B cell (primary cell): ENCODE results near the gene DNAJC21. TPM values are rescaled to one million over a fixed set of nuclear protein-coding genes. Genes with fewer than 3 reads are reported as not detected.

Experiments
- ATAC-seq: fragments of 200-7000 bp; cut with Tn5 transposase; one replicate; pipeline ENCODE4 v1.10.0; 2021; ENCODE audit warnings: low read depth, mild to moderate bottlenecking, moderate number of reproducible peaks, moderate library complexity
- CTCF ChIA-PET: fragments of 350-600 bp; sonication (Branson Sonifier 250); formaldehyde crosslinking; loops from one replicate; lab custom pipeline; 2021; ENCODE audit warnings: antibody characterized with exemption, inconsistent platforms; lab: Charles Lee
- POLR2A ChIA-PET: fragments of 350-600 bp; sonication (Branson Sonifier 250); formaldehyde crosslinking; loops from one replicate; lab custom pipeline; 2021; ENCODE audit warnings: antibody characterized with exemption; lab: Charles Lee
- DNase-seq: peaks from one replicate; pipeline ENCODE4 v3.0.0; 2013
- H2AFZ ChIP-seq: 2 replicates; pipeline ENCODE4 v1.6.1; 2012; ENCODE audit warnings: mild to moderate bottlenecking, low read depth, low read length; ENCODE audit not compliant: insufficient read depth, poor library complexity, severe bottlenecking
- H3K27ac ChIP-seq, 2 donors: 1 replicate in 1 of 2; 2 replicates in 1 of 2; pipeline ENCODE4 v1.5.1; 2012 to 2013; ENCODE audit warnings: low read length in 2 of 2, mild to moderate bottlenecking in 2 of 2, moderate library complexity in 1 of 2
- H3K27me3 ChIP-seq, 4 experiments: fragments of 200-600 bp in 1 of 4; sonication (generic) in 1 of 4; replicated peaks in 1 of 4; 1 replicate in 2 of 4; 2 replicates in 2 of 4; pipeline versions ENCODE4 v1.6.1 to v1.7.0; 2013 to 2016; ENCODE audit warnings: low read length in 3 of 4, mild to moderate bottlenecking in 2 of 4, mixed read lengths in 1 of 4, moderate library complexity in 1 of 4; ENCODE audit not compliant: insufficient read depth in 4 of 4, control insufficient read depth in 3 of 4; ENCODE audit errors: control extremely low read depth in 1 of 4
- H3K36me3 ChIP-seq, 2 experiments: replicated peaks in 1 of 2; 1 replicate in 1 of 2; 2 replicates in 1 of 2; pipeline versions ENCODE4 v1.6.1 to v1.7.1; 2013; ENCODE audit warnings: low read length in 1 of 2; ENCODE audit not compliant: insufficient read depth in 2 of 2, control insufficient read depth in 1 of 2; ENCODE audit errors: control extremely low read depth in 1 of 2, extremely low read depth in 1 of 2
- H3K4me1 ChIP-seq, 2 donors: fragments of 200-600 bp in 1 of 2; sonication (generic) in 1 of 2; 1 replicate in 1 of 2; 2 replicates in 1 of 2; pipeline versions ENCODE4 v1.5.1 to v1.6.1; 2013 to 2017; ENCODE audit warnings: low read length in 2 of 2; ENCODE audit not compliant: control insufficient read depth in 2 of 2, insufficient read depth in 2 of 2
- H3K4me2 ChIP-seq: replicated peaks from 2 replicates; pipeline ENCODE3; 2012; ENCODE audit warnings: mild to moderate bottlenecking, low read depth, low read length; ENCODE audit not compliant: poor library complexity, severe bottlenecking
- H3K4me3 ChIP-seq, 5 experiments: fragments of 200-600 bp in 1 of 5; sonication (generic) in 1 of 5; 1 replicate in 3 of 5; 2 replicates in 2 of 5; pipeline versions ENCODE4 v1.5.1 to v1.7.0; 2011 to 2016; ENCODE audit warnings: low read length in 4 of 5, mild to moderate bottlenecking in 4 of 5, low read depth in 2 of 5, control low read depth in 1 of 5, moderate library complexity in 1 of 5; ENCODE audit not compliant: insufficient read depth in 1 of 5; ENCODE audit errors: control extremely low read depth in 1 of 5, extremely low read depth in 1 of 5
- H3K79me2 ChIP-seq: fragments of 200-600 bp; sonication (generic); one replicate; pipeline ENCODE4 v1.6.0; 2016; ENCODE audit warnings: low read length; ENCODE audit not compliant: control insufficient read depth, insufficient read depth
- H3K9ac ChIP-seq: fragments of 200-600 bp; sonication (generic); 2 replicates; pipeline ENCODE4 v1.6.1; 2017; ENCODE audit warnings: mild to moderate bottlenecking, low read length, moderate library complexity
- H3K9me3 ChIP-seq, 3 donors: one replicate each; pipeline versions ENCODE4 v1.6.1 to v1.7.1; 2013; ENCODE audit warnings: low read length in 2 of 3; ENCODE audit not compliant: control insufficient read depth in 2 of 3, insufficient read depth in 1 of 3; ENCODE audit errors: control extremely low read depth in 1 of 3
- H4K20me1 ChIP-seq: 2 replicates; pipeline ENCODE4 v1.6.0; 2012; ENCODE audit warnings: mild to moderate bottlenecking, low read length; ENCODE audit not compliant: insufficient read depth, control insufficient read depth, poor library complexity, severe bottlenecking
- H3K27ac Mint-ChIP-seq: one replicate; pipeline ENCODE4 v1.8.0; 2021; ENCODE audit warnings: mixed read lengths
- H3K27me3 Mint-ChIP-seq: one replicate; pipeline ENCODE4 v1.8.0; 2021; ENCODE audit warnings: mixed read lengths
- H3K4me1 Mint-ChIP-seq: one replicate; pipeline ENCODE4 v1.8.0; 2021; ENCODE audit warnings: mixed read lengths
- H3K4me3 Mint-ChIP-seq: one replicate; pipeline ENCODE4 v1.8.0; 2021; ENCODE audit warnings: mixed read lengths
- H3K9me3 Mint-ChIP-seq: one replicate; pipeline ENCODE4 v1.8.0; 2022; ENCODE audit warnings: mixed read lengths; ENCODE audit not compliant: insufficient read depth
- EZH2 ChIP-seq: IDR thresholded peaks from 2 replicates; pipeline ENCODE4 v1.6.1; 2012; ENCODE audit warnings: borderline replicate concordance, low read depth, mild to moderate bottlenecking, moderate library complexity, low read length; ENCODE audit not compliant: insufficient read depth, poor library complexity, severe bottlenecking
- WGBS: methylation state at CpG from one replicate; pipeline ENCODE4 v1.1.5; 2013; ENCODE audit warnings: missing lambda C conversion rate; ENCODE audit not compliant: insufficient coverage; 5-methylcytosine and 5-hydroxymethylcytosine counted together
- intact Hi-C: fragments of 100-400 bp; cut with micrococcal nuclease; formaldehyde crosslinking; loops from one replicate; pipeline ENCODE4 v1.10.0; 2022
- polyA plus RNA-seq: library from polyadenylated mRNA; depleted of rRNA; stranded (reverse); fragments of >200 nt; gene quantifications from 2 replicates; pipeline ENCODE4 v1.2.3, GENCODE V29; 2012
- total RNA-seq, 2 donors: library from RNA; stranded (reverse); fragments of 120-200 nt in 1 of 2; gene quantifications; 1 replicate in 1 of 2; 2 replicates in 1 of 2; pipeline versions ENCODE4 v1.2.3 to v1.2.4, GENCODE V29; 2013 to 2022
- TF ChIP-seq, protein P1 (sequence below): fragments of 200-600 bp; IDR thresholded peaks from one replicate; pipeline ENCODE4 v1.8.0; 2022; ENCODE audit warnings: antibody characterized with exemption, mild to moderate bottlenecking

Gene DNAJC21
- total and polyA plus RNA-seq, 2 donors (not counting 1 experiment from before 2014, with no cell fraction given) = 7.2 to 59.3 TPM

GRCh38 chr5:34898258-34898895 lies 31.0 kb upstream of the DNAJC21 start:
- H3K4me3 Mint-ChIP-seq = no peak overlapping the region
- Histone ChIP-seq H3K4me2 (no peak overlapping the region), H2AFZ (no peak overlapping the region), H3K4me1 (no peaks in the 10 kb centered on the region), H3K9me3 (no peaks in the 10 kb centered on the region), H3K79me2 (no peaks in the 10 kb centered on the region), H4K20me1 (no peaks in the 10 kb centered on the region), H3K36me3 (no peaks in the 10 kb centered on the region), H3K9ac (no peak overlapping the region), H3K27ac (no peak overlapping the region), H3K27me3 (no peaks in the 10 kb centered on the region), H3K4me3 (no peak overlapping the region)
- 0% methylated on average over 2 of the region's 3 CpGs for WGBS
- no peaks in the 10 kb centered on the region for H3K4me1 Mint-ChIP-seq
- intact Hi-C loops = loop anchor here (1.0 to 10.0 kb wide), 3 partner anchors 244 to 424 kb away; partner anchors contain the start of gene RAI14
- POLR2A ChIA-PET = no interaction called here
- H3K27me3 Mint-ChIP-seq = no peaks in the 10 kb centered on the region
- peak; percentile 73 for ATAC-seq
- no peak overlapping the region for H3K27ac Mint-ChIP-seq
- DNase-seq = peak; percentile 73
- TF ChIP-seq, protein P1, sequence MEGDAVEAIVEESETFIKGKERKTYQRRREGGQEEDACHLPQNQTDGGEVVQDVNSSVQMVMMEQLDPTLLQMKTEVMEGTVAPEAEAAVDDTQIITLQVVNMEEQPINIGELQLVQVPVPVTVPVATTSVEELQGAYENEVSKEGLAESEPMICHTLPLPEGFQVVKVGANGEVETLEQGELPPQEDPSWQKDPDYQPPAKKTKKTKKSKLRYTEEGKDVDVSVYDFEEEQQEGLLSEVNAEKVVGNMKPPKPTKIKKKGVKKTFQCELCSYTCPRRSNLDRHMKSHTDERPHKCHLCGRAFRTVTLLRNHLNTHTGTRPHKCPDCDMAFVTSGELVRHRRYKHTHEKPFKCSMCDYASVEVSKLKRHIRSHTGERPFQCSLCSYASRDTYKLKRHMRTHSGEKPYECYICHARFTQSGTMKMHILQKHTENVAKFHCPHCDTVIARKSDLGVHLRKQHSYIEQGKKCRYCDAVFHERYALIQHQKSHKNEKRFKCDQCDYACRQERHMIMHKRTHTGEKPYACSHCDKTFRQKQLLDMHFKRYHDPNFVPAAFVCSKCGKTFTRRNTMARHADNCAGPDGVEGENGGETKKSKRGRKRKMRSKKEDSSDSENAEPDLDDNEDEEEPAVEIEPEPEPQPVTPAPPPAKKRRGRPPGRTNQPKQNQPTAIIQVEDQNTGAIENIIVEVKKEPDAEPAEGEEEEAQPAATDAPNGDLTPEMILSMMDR = peak; percentile 92
- no peak for TF ChIP-seq EZH2
- CTCF ChIA-PET = interaction anchor here (0.6 to 13.8 kb wide), 29 partner anchors 8 to 426 kb away, joined by 3 to 245 read pairs (median 4); partner anchors contain the start of genes BRIX1, DNAJC21, RAD1 and RAI14
- no peaks in the 10 kb centered on the region for H3K9me3 Mint-ChIP-seq

DNA sequence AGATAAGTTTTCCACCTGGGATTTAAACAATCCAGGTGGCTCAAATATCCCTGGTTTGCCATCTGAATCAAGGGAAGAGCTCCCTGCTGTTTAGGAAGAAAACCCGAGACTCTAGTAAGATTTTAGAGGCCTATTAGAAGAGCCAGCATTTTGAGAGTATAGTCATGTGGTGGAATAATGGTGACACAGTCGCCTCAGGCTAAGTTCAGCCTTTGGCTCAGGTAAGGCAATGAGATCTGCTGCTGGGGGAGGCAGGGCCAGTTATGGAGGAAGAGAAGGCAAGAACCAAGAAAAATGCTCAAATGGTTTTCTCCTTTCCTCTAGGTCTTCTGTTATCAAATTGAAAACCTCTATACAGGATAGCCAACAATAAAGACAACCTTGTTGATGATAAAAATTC lies 30.3 kb upstream of the DNAJC21 start:
- Mint-ChIP-seq H3K4me1 (no peaks in the 10 kb centered on the region), H3K9me3 (no peaks in the 10 kb centered on the region)
- CTCF ChIA-PET = interaction anchor here (0.6 to 13.8 kb wide), 24 partner anchors 7 to 427 kb away, joined by 3 to 245 read pairs (median 4); partner anchors contain the start of genes BRIX1, DNAJC21, RAD1 and RAI14

More for the DNA sequence above, 30.3 kb upstream of the DNAJC21 start:
- no peaks in the 10 kb centered on the region for H3K4me1 ChIP-seq
- H3K27me3 ChIP-seq = no peaks in the 10 kb centered on the region
- H3K4me2 ChIP-seq = no peak overlapping the region
- TF ChIP-seq, protein P1 = no peak
- no peak for TF ChIP-seq EZH2
- no peak overlapping the region for H3K27ac ChIP-seq
- no peaks in the 10 kb centered on the region for H3K27me3 Mint-ChIP-seq
- H3K4me3 Mint-ChIP-seq = no peak overlapping the region
- no peak overlapping the region for H3K27ac Mint-ChIP-seq
- no peaks in the 10 kb centered on the region for H4K20me1 ChIP-seq
- DNase-seq (no peak), ATAC-seq (no peak)
- H3K36me3 ChIP-seq = no peaks in the 10 kb centered on the region
- no peaks in the 10 kb centered on the region for H3K79me2 ChIP-seq
- H3K4me3 ChIP-seq = no peak overlapping the region
- H3K9me3 ChIP-seq = no peaks in the 10 kb centered on the region
- H2AFZ ChIP-seq = no peak overlapping the region
- intact Hi-C loops = loop anchor here (10.0 kb wide), 1 partner anchor 244 kb away; the partner anchor contains the start of gene RAI14
- H3K9ac ChIP-seq = no peak overlapping the region
- 89% methylated on average over 2 of the region's 2 CpGs for WGBS
- POLR2A ChIA-PET = no interaction called here
